HEK293T (cell line): ENCODE results near the gene NPTXR.

Experiments
- CTCF ChIA-PET: fragments of 350-600 bp; formaldehyde crosslinking; extraction: SDS; loops from one replicate; lab custom pipeline; 2021; ENCODE audit warnings: antibody characterized with exemption, inconsistent platforms; lab: Yijun Ruan, JAX
- POLR2A ChIA-PET: fragments of 350-600 bp; formaldehyde crosslinking; extraction: SDS; loops from one replicate; lab custom pipeline; 2020; ENCODE audit warnings: antibody characterized with exemption, inconsistent platforms; lab: Yijun Ruan, JAX
- DNase-seq: peaks from one replicate; pipeline ENCODE4 v3.0.0; 2012; ENCODE audit warnings: mixed read lengths; ENCODE audit errors: extremely low spot score
- ARNT ChIP-seq: fragments of 450-650 bp; IDR thresholded peaks from 2 replicates; pipeline ENCODE4 v1.6.1; 2017; ENCODE audit warnings: mild to moderate bottlenecking
- CTBP1 ChIP-seq: fragments of 450-650 bp; IDR thresholded peaks from 2 replicates; pipeline ENCODE4 v1.6.1; 2016; ENCODE audit warnings: borderline replicate concordance
- ELF4 ChIP-seq: fragments of 450-650 bp; IDR thresholded peaks from 2 replicates; pipeline ENCODE4 v1.6.1; 2017; ENCODE audit warnings: antibody characterized with exemption
- FOXA1 ChIP-seq: fragments of 450-650 bp; IDR thresholded peaks from 2 replicates; pipeline ENCODE4 v1.6.1; 2016; ENCODE audit warnings: mild to moderate bottlenecking
- FOXK2 ChIP-seq: fragments of 450-650 bp; IDR thresholded peaks from 2 replicates; pipeline ENCODE4 v1.6.1; 2016; ENCODE audit warnings: mild to moderate bottlenecking
- FOXM1 ChIP-seq: fragments of 450-650 bp; IDR thresholded peaks from 2 replicates; pipeline ENCODE4 v1.6.1; 2017; ENCODE audit warnings: mild to moderate bottlenecking, borderline replicate concordance
- HDGF ChIP-seq: fragments of 450-650 bp; IDR thresholded peaks from 2 replicates; pipeline ENCODE4 v1.6.1; 2017; ENCODE audit warnings: antibody characterized with exemption, borderline replicate concordance
- L3MBTL2 ChIP-seq: fragments of 450-650 bp; conservative IDR thresholded peaks from 2 replicates; pipeline ENCODE4 v1.6.1; 2016; ENCODE audit warnings: mild to moderate bottlenecking
- LEF1 ChIP-seq: fragments of 450-650 bp; IDR thresholded peaks from 2 replicates; pipeline ENCODE4 v1.6.1; 2017; ENCODE audit warnings: mild to moderate bottlenecking, borderline replicate concordance
- NFRKB ChIP-seq: fragments of 450-650 bp; IDR thresholded peaks from 2 replicates; pipeline ENCODE4 v1.6.1; 2016; ENCODE audit warnings: mild to moderate bottlenecking, moderate library complexity
- PKNOX1 ChIP-seq: fragments of 450-650 bp; IDR thresholded peaks from 2 replicates; pipeline ENCODE4 v1.6.1; 2016
- SP1 ChIP-seq: fragments of 450-650 bp; IDR thresholded peaks from 2 replicates; pipeline ENCODE4 v1.6.1; 2017
- SUZ12 ChIP-seq: fragments of 450-650 bp; IDR thresholded peaks from 2 replicates; pipeline ENCODE4 v1.6.1; 2016; ENCODE audit warnings: mild to moderate bottlenecking
- TARDBP ChIP-seq: fragments of 450-650 bp; IDR thresholded peaks from 2 replicates; pipeline ENCODE4 v1.6.1; 2016

Gene NPTXR

GRCh38 chr22:38874529-38875222, 30.8 kb upstream of the NPTXR start:
- no peak for DNase-seq
- POLR2A ChIA-PET, result interaction anchor here (0.9 kb wide), 1 partner anchor 30 kb away, joined by 3 read pairs; the partner anchor contains the start of gene NPTXR
- TF ChIP-seq L3MBTL2 (no peak), FOXA1 (no peak), FOXM1 (no peak), LEF1 (no peak), SUZ12 (no peak)
- CTCF ChIA-PET, result no interaction called here

GRCh38 chr22:38873469-38874411, 29.9 kb upstream of the NPTXR start:
- peak; percentile 6 for DNase-seq
- CTCF ChIA-PET, result no interaction called here
- POLR2A ChIA-PET, result interaction anchor here (0.7 to 1.4 kb wide), 4 partner anchors 8 to 51 kb away, joined by 3 to 4 read pairs (median 4); partner anchors contain the start of gene NPTXR

DNA sequence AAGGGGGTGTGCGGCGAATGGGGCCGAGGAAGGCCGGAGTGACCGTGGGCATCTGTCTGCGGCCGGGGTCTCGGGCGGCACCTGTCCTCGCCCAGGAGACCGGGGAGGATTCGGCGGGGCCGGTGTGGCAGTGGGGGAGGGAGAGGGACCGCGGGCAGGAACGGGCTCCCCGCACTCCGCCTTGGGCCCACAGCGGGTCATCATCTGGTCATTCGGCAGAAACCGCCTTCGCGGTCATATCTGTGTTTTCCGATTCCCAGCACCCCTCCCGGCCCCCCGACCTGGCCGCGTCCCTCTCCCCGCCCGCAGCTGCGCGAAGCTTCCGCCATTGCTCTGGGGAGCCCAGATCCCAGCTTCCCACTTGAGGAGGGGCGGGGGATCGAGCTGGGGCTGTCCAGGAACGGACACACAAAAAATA, 29.0 kb upstream of the NPTXR start:
- POLR2A ChIA-PET, result interaction anchor here (0.7 to 1.4 kb wide), 3 partner anchors 9 to 52 kb away, joined by 3 to 4 read pairs (median 4); no protein-coding TSS in a partner anchor
- TF ChIP-seq SUZ12, result no peak
- TF ChIP-seq L3MBTL2, result peak; percentile 44; the same call in 1 of the 2 replicates
- CTCF ChIA-PET, result no interaction called here
- peak; percentile 70 for DNase-seq

More at GRCh38 chr22:38873469-38874411, 29.9 kb upstream of the NPTXR start:
- TF ChIP-seq ARNT (no peak), TARDBP (no peak), L3MBTL2 (no peak), SP1 (no peak), HDGF (no peak), LEF1 (no peak), PKNOX1 (no peak), FOXK2 (no peak), SUZ12 (no peak), NFRKB (no peak), ELF4 (no peak)

DNA sequence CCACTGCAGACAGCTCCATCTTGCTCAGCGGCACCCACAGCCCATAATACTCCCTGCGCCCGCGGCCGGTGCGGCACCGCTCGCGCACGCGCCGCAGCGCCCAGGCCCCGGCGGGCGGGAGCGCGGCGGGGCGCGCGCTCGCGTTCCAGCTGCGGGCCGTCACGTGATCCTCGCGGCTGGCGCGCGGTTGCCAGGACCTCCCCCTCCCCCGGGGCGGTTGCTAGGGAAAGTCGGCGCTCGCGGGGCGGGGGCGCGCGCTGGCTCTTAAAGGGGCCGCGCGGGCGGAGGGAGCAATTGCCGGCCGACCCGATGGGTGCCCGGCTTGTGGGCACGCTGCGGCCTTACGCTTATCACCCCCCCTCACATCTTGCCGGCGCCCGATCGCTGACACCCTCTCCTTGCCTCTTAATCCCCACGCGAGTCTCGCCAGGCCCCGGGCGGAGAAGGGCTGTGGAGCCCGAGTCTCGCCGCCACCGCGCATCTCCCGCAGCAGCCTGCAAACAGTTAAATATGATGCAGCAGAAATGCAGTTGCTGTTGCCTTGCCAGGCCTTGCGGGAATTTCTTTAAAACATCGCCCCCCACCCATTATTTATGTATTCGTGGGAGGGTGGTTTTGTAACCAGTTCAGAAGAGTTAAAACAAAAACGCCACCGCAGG, 28.5 kb upstream of the NPTXR start, which contains the start of gene CBX6:
CBX6 (minus strand) TSS at position 45 of the 659 bp plus-strand sequence; CDS start at position 19, 26 bp downstream.
- POLR2A ChIA-PET, result interaction anchor here (0.7 to 1.6 kb wide), 12 partner anchors 10 to 445 kb away, joined by 3 to 6 read pairs (median 3); no protein-coding TSS in a partner anchor
- TF ChIP-seq CTBP1, result peak; percentile 51; the same call in 1 of the 2 replicates
- 0 out of 2 replicates have a peak, but pooled peaks have one; percentile 8 for TF ChIP-seq LEF1
- TF ChIP-seq FOXM1, result peak; percentile 18
- no peak for TF ChIP-seq L3MBTL2
- TF ChIP-seq ARNT, result 0 out of 2 replicates have a peak, but pooled peaks have one; percentile 40
- DNase-seq, result peak; percentile 99
- CTCF ChIA-PET, result no interaction called here

- CTCF ChIA-PET, result interaction anchor here (0.7 to 1.7 kb wide), 3 partner anchors 56 to 102 kb away, joined by 3 to 9 read pairs (median 4); no protein-coding TSS in a partner anchor
- no peak for DNase-seq
- TF ChIP-seq PKNOX1 (no peak), L3MBTL2 (peak; percentile 74)
- POLR2A ChIA-PET, result interaction anchor here (0.7 to 2.0 kb wide), 16 partner anchors 11 to 446 kb away, joined by 3 to 7 read pairs (median 3); no protein-coding TSS in a partner anchor
Measured at GRCh38 chr22:38871360-38872171, 27.7 kb upstream of the NPTXR start.

GRCh38 chr22:38870791-38871359, 27.0 kb upstream of the NPTXR start:
- no peak for DNase-seq
- ChIA-PET POLR2A (interaction anchor here (0.9 to 2.0 kb wide), 8 partner anchors 9 to 133 kb away, joined by 3 to 7 read pairs (median 5); no protein-coding TSS in a partner anchor), CTCF (interaction anchor here (0.6 to 1.7 kb wide), 9 partner anchors 8 to 132 kb away, joined by 3 to 9 read pairs (median 4); no protein-coding TSS in a partner anchor)
- TF ChIP-seq FOXA1 (no peak), FOXK2 (no peak)
